Skeletal muscle tissue (tissue), 4 donors: Measurements from ENCODE around the gene ZSCAN20. TPM values are rescaled to one million over a fixed set of nuclear protein-coding genes. Genes with fewer than 3 reads are reported as not detected.
"Not testable (repeated sequence)": the region's sequence is repeated elsewhere in the genome, so short reads cannot be mapped to it uniquely, and the experiment has no call there.

Experiments
- H3K27ac ChIP-seq: one replicate; pipeline ENCODE4 v1.7.0; 2013; ENCODE audit warnings: mild to moderate bottlenecking, low read depth, low read length, inconsistent platforms
- H3K27me3 ChIP-seq, 3 donors: one replicate each; pipeline ENCODE4 v1.7.0; 2013; ENCODE audit warnings: low read length in 3 of 3; ENCODE audit not compliant: control insufficient read depth in 3 of 3, insufficient read depth in 3 of 3
- H3K36me3 ChIP-seq, 3 donors: one replicate each; pipeline ENCODE4 v1.7.0; 2013; ENCODE audit warnings: low read length in 3 of 3; ENCODE audit not compliant: control insufficient read depth in 3 of 3, insufficient read depth in 3 of 3
- H3K4me1 ChIP-seq, 3 donors: one replicate each; pipeline ENCODE4 v1.7.0; 2013; ENCODE audit warnings: low read length in 3 of 3, mild to moderate bottlenecking in 3 of 3; ENCODE audit not compliant: control insufficient read depth in 3 of 3, insufficient read depth in 3 of 3
- H3K4me3 ChIP-seq, 3 donors: one replicate each; pipeline ENCODE4 v1.7.0; 2013; ENCODE audit warnings: low read length in 3 of 3
- H3K9ac ChIP-seq, 3 donors: one replicate each; pipeline ENCODE4 v1.7.0; 2013; ENCODE audit warnings: low read length in 3 of 3, mild to moderate bottlenecking in 3 of 3, moderate library complexity in 2 of 3, low read depth in 1 of 3
- H3K9me3 ChIP-seq, 3 donors: one replicate each; pipeline ENCODE4 v1.7.0; 2013; ENCODE audit warnings: low read length in 3 of 3; ENCODE audit not compliant: control insufficient read depth in 3 of 3
- total RNA-seq: library from RNA; depleted of rRNA; stranded (reverse); fragments of >200 nt; gene quantifications from one replicate; pipeline ENCODE4 v1.2.3, GENCODE V29; 2014
- donor health status: Osteomylitis.

ZSCAN20 gene
- total RNA-seq, 1 donor from 2014 or later: 6.8 TPM

- Histone ChIP-seq H3K4me3 (no peak overlapping the region), H3K27ac (no peak overlapping the region), H3K27me3 (no peaks in the 10 kb centered on the region), H3K36me3 (no peaks in the 10 kb centered on the region), H3K9ac (no peak overlapping the region), H3K4me1 (no peaks in the 10 kb centered on the region), H3K9me3 (peaks cover under 1 to 2% (median 1%) of the 10 kb centered on the region in 3 donors)
Measured at GRCh38 chr1:33502726-33503125, 30.3 kb downstream of the ZSCAN20 start.

- Histone ChIP-seq H3K9ac (no peak overlapping the region), H3K27me3 (no peaks in the 10 kb centered on the region), H3K4me1 (no peaks in the 10 kb centered on the region), H3K9me3 (peaks cover 0 to under 1% (median 0%) of the 10 kb centered on the region in 3 donors), H3K36me3 (no peaks in the 10 kb centered on the region), H3K27ac (no peak overlapping the region), H3K4me3 (no peak overlapping the region)
Measured at GRCh38 chr1:33503506-33503905, 31.1 kb downstream of the ZSCAN20 start.

- Histone ChIP-seq H3K9me3 (no peaks in the 10 kb centered on the region), H3K36me3 (no peaks in the 10 kb centered on the region), H3K4me1 (no peaks in the 10 kb centered on the region), H3K27ac (no peak overlapping the region), H3K27me3 (no peaks in the 10 kb centered on the region), H3K9ac (no peak overlapping the region), H3K4me3 (no peak overlapping the region)
Measured at GRCh38 chr1:33507661-33508060, 35.2 kb downstream of the ZSCAN20 start.

- H3K4me3 ChIP-seq: no peak overlapping the region
- no peaks in the 10 kb centered on the region for H3K27me3 ChIP-seq
- no peak overlapping the region for H3K27ac ChIP-seq
- no peaks in the 10 kb centered on the region for H3K9me3 ChIP-seq
- no peaks in the 10 kb centered on the region for H3K4me1 ChIP-seq
- H3K9ac ChIP-seq: no peak overlapping the region
- no peaks in the 10 kb centered on the region for H3K36me3 ChIP-seq
Measured at GRCh38 chr1:33508151-33508550, 35.7 kb downstream of the ZSCAN20 start.

- H3K9me3 ChIP-seq, H3K9ac ChIP-seq, H3K4me3 ChIP-seq, H3K4me1 ChIP-seq, H3K27ac ChIP-seq, H3K27me3 ChIP-seq, H3K36me3 ChIP-seq: not testable (repeated sequence)
Measured at GRCh38 chr1:33509276-33509675, 36.8 kb downstream of the ZSCAN20 start.

GRCh38 chr1:33512226-33513011 is 40.0 kb downstream of the ZSCAN20 start:
- Histone ChIP-seq H3K4me3 (no peak overlapping the region), H3K4me1 (no peaks in the 10 kb centered on the region), H3K9ac (no peak overlapping the region), H3K27ac (no peak overlapping the region), H3K36me3 (no peaks in the 10 kb centered on the region), H3K27me3 (no peaks in the 10 kb centered on the region), H3K9me3 (no peaks in the 10 kb centered on the region)

GRCh38 chr1:33515112-33515511 is 42.7 kb downstream of the ZSCAN20 start:
- peaks cover 0 to 2% (median 0%) of the 10 kb centered on the region in 3 donors for H3K27me3 ChIP-seq
- peak overlapping the region in 1 of 3 donors; percentile 8 for H3K9ac ChIP-seq
- no peak overlapping the region for H3K27ac ChIP-seq
- H3K36me3 ChIP-seq: no peaks in the 10 kb centered on the region
- H3K4me1 ChIP-seq: peaks cover 0 to 5% (median 0%) of the 10 kb centered on the region in 3 donors
- H3K9me3 ChIP-seq: no peaks in the 10 kb centered on the region
- no peak overlapping the region for H3K4me3 ChIP-seq

GRCh38 chr1:33515607-33516006 is 43.2 kb downstream of the ZSCAN20 start:
- peaks cover 0 to 2% (median 0%) of the 10 kb centered on the region in 3 donors for H3K27me3 ChIP-seq
- peaks cover 0 to 5% (median 0%) of the 10 kb centered on the region in 3 donors for H3K4me1 ChIP-seq
- no peak overlapping the region for H3K27ac ChIP-seq
- no peaks in the 10 kb centered on the region for H3K9me3 ChIP-seq
- no peaks in the 10 kb centered on the region for H3K36me3 ChIP-seq
- no peak overlapping the region for H3K4me3 ChIP-seq
- H3K9ac ChIP-seq: no peak overlapping the region

GRCh38 chr1:33516428-33516827 is 44.0 kb downstream of the ZSCAN20 start:
- H3K27me3 ChIP-seq: peaks cover 0 to 4% (median 0%) of the 10 kb centered on the region in 3 donors
- no peak overlapping the region for H3K27ac ChIP-seq
- H3K36me3 ChIP-seq: no peaks in the 10 kb centered on the region
- H3K9ac ChIP-seq: no peak overlapping the region
- H3K4me1 ChIP-seq: peaks cover 0 to 5% (median 0%) of the 10 kb centered on the region in 3 donors
- H3K9me3 ChIP-seq: no peaks in the 10 kb centered on the region
- no peak overlapping the region for H3K4me3 ChIP-seq

GRCh38 chr1:33516891-33517567 is 44.6 kb downstream of the ZSCAN20 start:
- Histone ChIP-seq H3K27ac (no peak overlapping the region), H3K4me3 (no peak overlapping the region)

More at GRCh38 chr1:33516891-33517567, 44.6 kb downstream of the ZSCAN20 start:
- Histone ChIP-seq H3K9me3 (no peaks in the 10 kb centered on the region), H3K4me1 (peaks cover 0 to 5% (median 0%) of the 10 kb centered on the region in 3 donors), H3K27me3 (peaks cover 0 to 4% (median under 1%) of the 10 kb centered on the region in 3 donors), H3K36me3 (no peaks in the 10 kb centered on the region), H3K9ac (no peak overlapping the region)
